ENCODE data around the gene UST. TPM values are rescaled to one million over a fixed set of nuclear protein-coding genes. Genes with fewer than 3 reads are reported as not detected.
"Not testable (repeated sequence)": the region's sequence is repeated elsewhere in the genome, so short reads cannot be mapped to it uniquely, and the experiment has no call there.

Gene UST
- total and polyA plus RNA-seq, 2 donors (not counting 1 experiment from before 2014, with no cell fraction given): 7.3 to 16.9 TPM

DNA sequence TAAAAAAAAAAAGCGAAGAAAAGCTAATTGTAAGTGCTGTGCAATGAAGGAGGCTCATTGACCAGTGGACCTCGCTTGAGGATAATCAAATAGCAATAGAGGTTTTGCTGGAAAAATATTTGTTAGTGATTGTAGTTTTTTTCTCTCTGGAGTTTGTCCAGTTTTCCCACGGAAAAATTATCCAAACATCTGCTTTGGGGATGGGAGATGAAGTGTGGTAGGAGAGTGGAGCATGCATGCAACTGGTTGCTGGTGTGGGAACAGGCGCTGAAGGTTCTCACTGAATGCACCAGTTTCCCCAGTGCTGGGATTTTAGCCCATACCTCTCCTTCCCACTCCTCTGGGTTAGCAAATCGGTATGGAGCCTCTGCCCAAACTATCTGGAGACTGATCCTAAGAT is 288.9 kb downstream of the UST start:
- Histone ChIP-seq H3K4me2 (replicated peaks; ENCODE audit: low read depth, low read length, poor library complexity, severe bottlenecking) (no peak overlapping the region), H3K4me3 (ENCODE audit: control extremely low read depth in 1 of 5, extremely low read depth in 1 of 5, insufficient read depth in 1 of 5, low read depth in 2 of 5, low read length in 4 of 5) (no peak overlapping the region), H3K9ac (ENCODE audit: low read length) (no peak overlapping the region), H3K27ac (ENCODE audit: low read length in 2 of 2) (no peak overlapping the region), H2AFZ (ENCODE audit: insufficient read depth, low read depth, low read length, poor library complexity, severe bottlenecking) (no peak overlapping the region), H3K27me3 (replicated peaks in 1 of 4; ENCODE audit: control extremely low read depth in 1 of 4, control insufficient read depth in 3 of 4, insufficient read depth in 4 of 4, low read length in 3 of 4) (no peaks in the 10 kb centered on the region), H3K79me2 (ENCODE audit: control insufficient read depth, insufficient read depth, low read length) (no peaks in the 10 kb centered on the region), H4K20me1 (ENCODE audit: control insufficient read depth, insufficient read depth, low read length, poor library complexity, severe bottlenecking) (no peaks in the 10 kb centered on the region), H3K36me3 (replicated peaks in 1 of 2; ENCODE audit: control extremely low read depth in 1 of 2, control insufficient read depth in 1 of 2, extremely low read depth in 1 of 2, insufficient read depth in 2 of 2, low read length in 1 of 2) (no peaks in the 10 kb centered on the region), H3K4me1 (ENCODE audit: control insufficient read depth in 2 of 2, insufficient read depth in 2 of 2, low read length in 2 of 2) (peaks cover 3 to 15% of the 10 kb centered on the region in 2 donors), H3K9me3 (ENCODE audit: control extremely low read depth in 1 of 3, control insufficient read depth in 2 of 3, insufficient read depth in 1 of 3, low read length in 2 of 3) (no peaks in the 10 kb centered on the region)
- Mint-ChIP-seq H3K9me3 (ENCODE audit: insufficient read depth) (no peaks in the 10 kb centered on the region), H3K4me3 (no peak overlapping the region), H3K4me1 (peaks cover 23% of the 10 kb centered on the region), H3K27ac (no peak overlapping the region), H3K27me3 (no peaks in the 10 kb centered on the region)
- POLR2A ChIA-PET: no interaction called here
- CTCF ChIA-PET: interaction anchor here (1.2 to 2.6 kb wide), 2 partner anchors 21 to 396 kb away, joined by 3 to 11 read pairs; no protein-coding TSS in a partner anchor
- ATAC-seq (ENCODE audit: low read depth) (no peak), DNase-seq (no peak)
- 64% methylated on average over 4 of the region's 5 CpGs for WGBS (ENCODE audit: insufficient coverage)
- intact Hi-C loops (cut with micrococcal nuclease): no loop called here
- TF ChIP-seq EZH2 (IDR thresholded peaks at IDR 0.05; ENCODE audit: borderline replicate concordance, insufficient read depth, low read depth, low read length, poor library complexity, severe bottlenecking): no peak
- TF ChIP-seq, protein P1, sequence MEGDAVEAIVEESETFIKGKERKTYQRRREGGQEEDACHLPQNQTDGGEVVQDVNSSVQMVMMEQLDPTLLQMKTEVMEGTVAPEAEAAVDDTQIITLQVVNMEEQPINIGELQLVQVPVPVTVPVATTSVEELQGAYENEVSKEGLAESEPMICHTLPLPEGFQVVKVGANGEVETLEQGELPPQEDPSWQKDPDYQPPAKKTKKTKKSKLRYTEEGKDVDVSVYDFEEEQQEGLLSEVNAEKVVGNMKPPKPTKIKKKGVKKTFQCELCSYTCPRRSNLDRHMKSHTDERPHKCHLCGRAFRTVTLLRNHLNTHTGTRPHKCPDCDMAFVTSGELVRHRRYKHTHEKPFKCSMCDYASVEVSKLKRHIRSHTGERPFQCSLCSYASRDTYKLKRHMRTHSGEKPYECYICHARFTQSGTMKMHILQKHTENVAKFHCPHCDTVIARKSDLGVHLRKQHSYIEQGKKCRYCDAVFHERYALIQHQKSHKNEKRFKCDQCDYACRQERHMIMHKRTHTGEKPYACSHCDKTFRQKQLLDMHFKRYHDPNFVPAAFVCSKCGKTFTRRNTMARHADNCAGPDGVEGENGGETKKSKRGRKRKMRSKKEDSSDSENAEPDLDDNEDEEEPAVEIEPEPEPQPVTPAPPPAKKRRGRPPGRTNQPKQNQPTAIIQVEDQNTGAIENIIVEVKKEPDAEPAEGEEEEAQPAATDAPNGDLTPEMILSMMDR (IDR thresholded peaks at IDR 0.05): no peak

DNA sequence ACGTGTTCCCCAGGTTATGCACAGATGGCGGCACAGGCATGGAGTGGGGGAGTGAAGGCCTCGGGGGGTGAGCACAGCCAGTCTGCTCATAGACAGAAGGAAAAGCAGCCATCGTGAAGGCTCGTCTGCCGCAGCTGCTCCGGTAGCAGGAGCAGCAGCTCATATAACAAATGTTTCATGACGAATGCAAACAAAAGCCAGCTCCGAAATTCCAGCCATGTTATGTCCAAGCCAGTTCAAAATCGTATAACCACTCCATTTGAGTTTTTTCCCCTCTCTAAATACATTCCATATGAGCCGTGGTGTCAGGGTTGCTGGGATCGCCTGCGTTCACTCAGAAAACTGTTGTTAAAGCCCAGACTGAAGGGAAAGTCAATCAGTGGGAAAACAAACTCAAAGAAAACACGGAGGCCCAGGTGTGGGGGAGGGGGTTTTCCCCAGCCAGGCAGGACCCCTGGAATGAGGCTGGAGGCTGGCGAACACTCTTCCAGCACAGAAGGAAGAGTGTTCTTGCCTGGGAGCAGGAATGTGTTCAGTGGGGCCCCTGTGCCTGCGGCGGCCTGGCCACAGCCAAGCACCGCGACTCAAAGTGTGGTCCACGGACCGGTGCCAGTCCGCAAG is 290.3 kb downstream of the UST start:
- no peak overlapping the region for H3K4me2 ChIP-seq (replicated peaks; ENCODE audit: low read depth, low read length, poor library complexity, severe bottlenecking)
- intact Hi-C loops (cut with micrococcal nuclease): no loop called here
- no peak overlapping the region for H3K9ac ChIP-seq (ENCODE audit: low read length)
- no peaks in the 10 kb centered on the region for H3K27me3 ChIP-seq (replicated peaks in 1 of 4; ENCODE audit: control extremely low read depth in 1 of 4, control insufficient read depth in 3 of 4, insufficient read depth in 4 of 4, low read length in 3 of 4)
- H3K79me2 ChIP-seq (ENCODE audit: control insufficient read depth, insufficient read depth, low read length): no peaks in the 10 kb centered on the region
- CTCF ChIA-PET: interaction anchor here (0.6 to 1.0 kb wide), 2 partner anchors 9 to 395 kb away, joined by 3 read pairs; no protein-coding TSS in a partner anchor
- H3K9me3 ChIP-seq (ENCODE audit: control extremely low read depth in 1 of 3, control insufficient read depth in 2 of 3, insufficient read depth in 1 of 3, low read length in 2 of 3): no peaks in the 10 kb centered on the region
- no peaks in the 10 kb centered on the region for H3K27me3 Mint-ChIP-seq
- WGBS (ENCODE audit: insufficient coverage): 95% methylated on average over 21 of the region's 22 CpGs
- H3K4me3 Mint-ChIP-seq: no peak overlapping the region
- H3K27ac Mint-ChIP-seq: no peak overlapping the region
- no peaks in the 10 kb centered on the region for H3K36me3 ChIP-seq (replicated peaks in 1 of 2; ENCODE audit: control extremely low read depth in 1 of 2, control insufficient read depth in 1 of 2, extremely low read depth in 1 of 2, insufficient read depth in 2 of 2, low read length in 1 of 2)
- no peak overlapping the region for H3K27ac ChIP-seq (ENCODE audit: low read length in 2 of 2)
- no peak overlapping the region for H2AFZ ChIP-seq (ENCODE audit: insufficient read depth, low read depth, low read length, poor library complexity, severe bottlenecking)
- POLR2A ChIA-PET: no interaction called here
- H3K4me1 Mint-ChIP-seq: peaks cover 13% of the 10 kb centered on the region
- ATAC-seq (ENCODE audit: low read depth): no peak
- H3K4me3 ChIP-seq (ENCODE audit: control extremely low read depth in 1 of 5, extremely low read depth in 1 of 5, insufficient read depth in 1 of 5, low read depth in 2 of 5, low read length in 4 of 5): no peak overlapping the region
- TF ChIP-seq, protein P1 (IDR thresholded peaks at IDR 0.05): no peak
- DNase-seq: no peak
- no peaks in the 10 kb centered on the region for H4K20me1 ChIP-seq (ENCODE audit: control insufficient read depth, insufficient read depth, low read length, poor library complexity, severe bottlenecking)
- peaks cover 3 to 12% of the 10 kb centered on the region in 2 donors for H3K4me1 ChIP-seq (ENCODE audit: control insufficient read depth in 2 of 2, insufficient read depth in 2 of 2, low read length in 2 of 2)
- no peaks in the 10 kb centered on the region for H3K9me3 Mint-ChIP-seq (ENCODE audit: insufficient read depth)

DNA sequence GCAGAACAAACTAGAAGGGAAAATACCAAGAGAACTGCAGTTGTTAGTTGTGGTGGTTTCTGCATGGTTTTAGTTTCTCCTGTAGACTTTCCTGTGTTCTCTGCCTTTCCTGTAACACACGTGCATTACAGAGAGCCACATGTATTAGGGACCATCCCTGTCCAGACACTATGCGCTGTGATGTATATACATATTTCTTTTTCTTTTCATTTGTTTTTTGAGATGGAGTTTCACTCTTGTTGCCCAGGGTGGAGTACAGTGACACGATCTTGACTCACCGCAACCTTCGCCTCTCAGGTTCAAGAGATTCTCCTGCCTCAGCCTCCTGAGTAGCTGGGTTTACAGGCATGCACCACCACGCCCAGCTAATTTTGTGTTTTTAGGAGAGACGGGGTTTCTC is 292.2 kb downstream of the UST start:
- H3K36me3 ChIP-seq (replicated peaks in 1 of 2; ENCODE audit: control extremely low read depth in 1 of 2, control insufficient read depth in 1 of 2, extremely low read depth in 1 of 2, insufficient read depth in 2 of 2, low read length in 1 of 2); H3K4me3 Mint-ChIP-seq; H3K9me3 Mint-ChIP-seq (ENCODE audit: insufficient read depth); ATAC-seq (ENCODE audit: low read depth); H3K9ac ChIP-seq (ENCODE audit: low read length); H3K4me2 ChIP-seq (replicated peaks; ENCODE audit: low read depth, low read length, poor library complexity, severe bottlenecking); H3K27me3 ChIP-seq (replicated peaks in 1 of 4; ENCODE audit: control extremely low read depth in 1 of 4, control insufficient read depth in 3 of 4, insufficient read depth in 4 of 4, low read length in 3 of 4); H3K4me3 ChIP-seq (ENCODE audit: control extremely low read depth in 1 of 5, extremely low read depth in 1 of 5, insufficient read depth in 1 of 5, low read depth in 2 of 5, low read length in 4 of 5); H3K27me3 Mint-ChIP-seq; POLR2A ChIA-PET; intact Hi-C loops (cut with micrococcal nuclease); H2AFZ ChIP-seq (ENCODE audit: insufficient read depth, low read depth, low read length, poor library complexity, severe bottlenecking); H3K9me3 ChIP-seq (ENCODE audit: control extremely low read depth in 1 of 3, control insufficient read depth in 2 of 3, insufficient read depth in 1 of 3, low read length in 2 of 3); H3K27ac ChIP-seq (ENCODE audit: low read length in 2 of 2); DNase-seq; H4K20me1 ChIP-seq (ENCODE audit: control insufficient read depth, insufficient read depth, low read length, poor library complexity, severe bottlenecking); H3K27ac Mint-ChIP-seq; H3K4me1 ChIP-seq (ENCODE audit: control insufficient read depth in 2 of 2, insufficient read depth in 2 of 2, low read length in 2 of 2); H3K4me1 Mint-ChIP-seq; H3K79me2 ChIP-seq (ENCODE audit: control insufficient read depth, insufficient read depth, low read length): not testable (repeated sequence)
- 97% methylated on average over 5 of the region's 7 CpGs for WGBS (ENCODE audit: insufficient coverage)
- CTCF ChIA-PET: interaction anchor here (0.7 to 1.5 kb wide), 4 partner anchors 10 to 461 kb away, joined by 3 to 4 read pairs (median 3); no protein-coding TSS in a partner anchor
